Lower leg skin (tissue), 4 donors: ENCODE results near the gene STAG1. TPM values are rescaled to one million over a fixed set of nuclear protein-coding genes. Genes with fewer than 3 reads are reported as not detected.

Experiments
- DNase-seq, 2 donors: peaks; one replicate each; pipeline ENCODE4 v3.0.0-alpha.2; 2019; ENCODE audit warnings: low spot score in 2 of 2
- H3K4me3 ChIP-seq: fragments of 200-600 bp; sonication (generic); 2 replicates; pipeline ENCODE4 v1.5.1; 2017; ENCODE audit warnings: mild to moderate bottlenecking, low read depth; ENCODE audit not compliant: poor library complexity, severe bottlenecking
- CTCF ChIP-seq, 3 donors: fragments of 450-650 bp; IDR thresholded peaks; one replicate each; pipeline ENCODE4 v1.5.1; 2016; ENCODE audit warnings: antibody characterized with exemption in 3 of 3, mild to moderate bottlenecking in 3 of 3, moderate library complexity in 2 of 3
- POLR2A ChIP-seq, 2 donors: fragments of 450-650 bp; IDR thresholded peaks; one replicate each; pipeline ENCODE4 v1.6.1; 2016 to 2017; ENCODE audit warnings: antibody characterized with exemption in 2 of 2, mild to moderate bottlenecking in 1 of 2, moderate library complexity in 1 of 2
- WGBS, 2 donors: methylation state at CpG; one replicate each; pipeline ENCODE4 v1.1.5; 2018; 5-methylcytosine and 5-hydroxymethylcytosine counted together
- intact Hi-C: fragments of 100-400 bp; cut with DNase I; formaldehyde crosslinking; loops from one replicate; pipeline ENCODE4 v1.15.0; 2023; ENCODE audit warnings: low total_unique reads
- total RNA-seq, 4 donors: library from RNA; depleted of rRNA; stranded (reverse); fragments of >200 nt; gene quantifications; one replicate each; pipeline ENCODE4 v1.1.0, GENCODE V29; 2016

The STAG1 gene
- total RNA-seq, 4 donors from 2014 or later = 32.1 to 37.7 (median 34.4) TPM

GRCh38 chr3:136703429-136703828 is 48.7 kb downstream of the STAG1 start:
- 94 to 96% methylated on average over 4 of the region's 4 CpGs for WGBS, 2 donors
- no peak for TF ChIP-seq POLR2A (IDR thresholded peaks at IDR 0.05)
- no peak for TF ChIP-seq CTCF (IDR thresholded peaks at IDR 0.05)
- DNase-seq = no peak
- intact Hi-C loops = no loop called here
- no peak overlapping the region for H3K4me3 ChIP-seq

- no peak for TF ChIP-seq CTCF (IDR thresholded peaks at IDR 0.05)
- no peak for TF ChIP-seq POLR2A (IDR thresholded peaks at IDR 0.05)
- DNase-seq = no peak
- intact Hi-C loops = no loop called here
- WGBS, 2 donors = 83 to 85% methylated on average over 5 of the region's 5 CpGs
- no peak overlapping the region for H3K4me3 ChIP-seq
Measured at GRCh38 chr3:136699271-136699828, 52.8 kb downstream of the STAG1 start.

GRCh38 chr3:136698361-136698760 is 53.8 kb downstream of the STAG1 start:
- no peak for DNase-seq
- no peak for TF ChIP-seq POLR2A (IDR thresholded peaks at IDR 0.05)
- H3K4me3 ChIP-seq = no peak overlapping the region
- 74 to 92% methylated on average over 3 of the region's 3 CpGs for WGBS, 2 donors
- intact Hi-C loops = no loop called here

- 89 to 90% methylated on average over 6 of the region's 6 CpGs for WGBS, 2 donors
- intact Hi-C loops = no loop called here
- TF ChIP-seq POLR2A (IDR thresholded peaks at IDR 0.05) (no peak), CTCF (IDR thresholded peaks at IDR 0.05) (no peak)
- H3K4me3 ChIP-seq = no peak overlapping the region
- no peak for DNase-seq
Measured at GRCh38 chr3:136696797-136697196, 55.4 kb downstream of the STAG1 start.

GRCh38 chr3:136694321-136694720 is 57.9 kb downstream of the STAG1 start:
- intact Hi-C loops = no loop called here
- no peak for TF ChIP-seq CTCF (IDR thresholded peaks at IDR 0.05)
- TF ChIP-seq POLR2A (IDR thresholded peaks at IDR 0.05) = no peak
- WGBS, 2 donors = 72 to 75% methylated on average over 2 of the region's 2 CpGs
- no peak overlapping the region for H3K4me3 ChIP-seq
- DNase-seq = no peak

- 94 to 95% methylated on average over 3 of the region's 3 CpGs for WGBS, 2 donors
- TF ChIP-seq CTCF (IDR thresholded peaks at IDR 0.05) (no peak), POLR2A (IDR thresholded peaks at IDR 0.05) (no peak)
- intact Hi-C loops = no loop called here
- H3K4me3 ChIP-seq = no peak overlapping the region
- DNase-seq = no peak
Measured at GRCh38 chr3:136690599-136690998, 61.6 kb downstream of the STAG1 start.
